GM21381 (cell line): ENCODE measurements around the gene CRNKL1.
"Not testable (repeated sequence)": the region's sequence is repeated elsewhere in the genome, so short reads cannot be mapped to it uniquely, and the experiment has no call there.

Experiments
- ATAC-seq: cut with Tn5 transposase; IDR thresholded peaks from one replicate; pipeline ENCODE4 v1.9.1; 2021; ENCODE audit warnings: mild to moderate bottlenecking, moderate library complexity; ENCODE audit not compliant: unreplicated experiment

Gene CRNKL1

GRCh38 chr20:20010639-20011500, 41.4 kb downstream of the CRNKL1 start:
- no peak for ATAC-seq

GRCh38 chr20:20009784-20010253, 42.4 kb downstream of the CRNKL1 start:
- no peak for ATAC-seq

GRCh38 chr20:20005342-20005741, 46.9 kb downstream of the CRNKL1 start:
- no peak for ATAC-seq

GRCh38 chr20:20003955-20004322, 48.3 kb downstream of the CRNKL1 start:
- ATAC-seq = not testable (repeated sequence)

- no peak for ATAC-seq
Measured at GRCh38 chr20:20003031-20003954, 49.0 kb downstream of the CRNKL1 start.

GRCh38 chr20:20002101-20002998, 49.9 kb downstream of the CRNKL1 start:
- ATAC-seq = no peak

GRCh38 chr20:20000211-20000968, 51.9 kb downstream of the CRNKL1 start:
- no peak for ATAC-seq

GRCh38 chr20:19998990-19999705, 53.1 kb downstream of the CRNKL1 start:
- no peak for ATAC-seq

GRCh38 chr20:19996917-19997316, 55.3 kb downstream of the CRNKL1 start:
- ATAC-seq = no peak

- no peak for ATAC-seq
Measured at GRCh38 chr20:19996222-19996621, 56.0 kb downstream of the CRNKL1 start.

- ATAC-seq = no peak
Measured at GRCh38 chr20:19995220-19995863, 56.9 kb downstream of the CRNKL1 start.

GRCh38 chr20:19993958-19994669, 58.2 kb downstream of the CRNKL1 start:
- no peak for ATAC-seq

GRCh38 chr20:19992996-19993908, 59.0 kb downstream of the CRNKL1 start:
- ATAC-seq = no peak

GRCh38 chr20:19991854-19992253, 60.4 kb downstream of the CRNKL1 start:
- ATAC-seq = no peak

- ATAC-seq = no peak
Measured at GRCh38 chr20:19991308-19991707, 61.0 kb downstream of the CRNKL1 start.

GRCh38 chr20:19990850-19991249, 61.4 kb downstream of the CRNKL1 start:
- no peak for ATAC-seq

- ATAC-seq = no peak
Measured at GRCh38 chr20:19987046-19987445, 65.2 kb downstream of the CRNKL1 start.
